ENCODE results near the gene SORCS1. TPM values are rescaled to one million over a fixed set of nuclear protein-coding genes. Genes with fewer than 3 reads are reported as not detected.

SORCS1 gene
- total and polyA plus RNA-seq, 2 of the 8 experiments (the other 6 are each of a cell fraction or from before 2014, with no cell fraction given) = 4.1 to 4.6 TPM

- TF ChIP-seq BRCA1 (IDR thresholded peaks at IDR 0.05; ENCODE audit: low read depth, low read length) (no peak), BACH1 (IDR thresholded peaks at IDR 0.05; ENCODE audit: low read length) (no peak), E2F6 (IDR thresholded peaks at IDR 0.05) (no peak), TBP (IDR thresholded peaks at IDR 0.05; ENCODE audit: low read depth, low read length) (no peak), POLR2A (IDR thresholded peaks at IDR 0.05; ENCODE audit: control extremely low read depth in 1 of 2, low read depth in 2 of 2, low read length in 2 of 2) (no peak), SP2 (IDR thresholded peaks at IDR 0.05; ENCODE audit: low read length) (no peak), POU5F1 (IDR thresholded peaks at IDR 0.05; ENCODE audit: low read depth, low read length) (no peak)
These were observed 247.0 kb downstream of the SORCS1 start (continued) for GRCh38 chr10:106917452-106918055.
